Renal pelvis (tissue), 4 donors: Measurements from ENCODE around the gene PPM1J. TPM values are rescaled to one million over a fixed set of nuclear protein-coding genes. Genes with fewer than 3 reads are reported as not detected.
"Not testable (repeated sequence)": the region's sequence is repeated elsewhere in the genome, so short reads cannot be mapped to it uniquely, and the experiment has no call there.

Source experiments
- DNase-seq: peaks from one replicate; pipeline ENCODE4 v3.0.0-alpha.2; 2013
- polyA plus RNA-seq, 3 donors: library from polyadenylated mRNA; unstranded; fragments of 120-200 nt; gene quantifications; one replicate each; pipeline ENCODE4 v1.2.1, GENCODE V29; 2013; ENCODE audit not compliant: insufficient read length in 3 of 3

The PPM1J gene
- polyA plus RNA-seq, 3 donors = 1.3 to 2.0 (median 1.5) TPM

DNA sequence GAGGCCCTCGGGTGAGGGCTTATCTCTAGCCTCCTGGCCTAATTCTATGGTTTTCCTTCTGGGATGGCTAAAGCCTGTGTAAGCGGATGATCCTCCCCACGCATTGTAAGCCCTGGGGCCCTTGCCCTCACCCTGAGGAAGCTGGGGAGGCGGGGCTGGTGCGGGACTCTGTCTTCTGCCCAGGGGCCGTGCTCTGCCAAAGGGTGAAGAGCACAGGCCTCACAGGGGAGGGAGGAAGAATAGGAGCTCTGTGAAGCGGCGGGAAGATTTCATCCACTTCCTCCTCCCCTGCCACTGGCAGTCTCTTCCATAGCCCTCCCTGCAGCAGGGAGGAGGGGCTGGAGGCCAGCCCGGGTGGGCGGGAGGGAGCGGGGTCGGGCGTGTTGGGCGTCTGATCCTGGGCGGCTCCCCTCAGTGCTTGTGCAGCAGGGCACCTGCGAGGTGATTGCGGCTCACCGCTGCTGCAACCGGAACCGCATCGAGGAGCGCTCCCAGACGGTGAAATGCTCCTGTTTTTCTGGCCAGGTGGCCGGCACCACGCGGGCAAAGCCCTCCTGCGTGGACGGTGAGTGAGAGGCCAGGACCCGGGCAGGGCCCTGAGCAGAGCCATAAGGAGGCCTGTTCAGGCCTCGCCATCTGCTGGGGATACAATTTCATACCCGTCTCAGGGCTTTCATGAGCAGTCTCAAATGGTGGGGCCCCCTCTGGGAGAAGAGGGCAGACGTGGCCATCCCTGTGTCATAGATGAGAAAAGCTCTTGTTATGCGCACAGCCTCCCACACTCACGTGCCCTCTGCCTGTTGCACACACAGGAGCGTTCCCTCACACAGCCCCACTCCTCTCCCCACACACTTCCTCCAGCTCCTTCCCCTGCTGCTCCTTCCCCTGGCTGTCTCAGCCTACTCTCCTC is 7.7 kb upstream of the PPM1J start:
- DNase-seq = no peak

DNA sequence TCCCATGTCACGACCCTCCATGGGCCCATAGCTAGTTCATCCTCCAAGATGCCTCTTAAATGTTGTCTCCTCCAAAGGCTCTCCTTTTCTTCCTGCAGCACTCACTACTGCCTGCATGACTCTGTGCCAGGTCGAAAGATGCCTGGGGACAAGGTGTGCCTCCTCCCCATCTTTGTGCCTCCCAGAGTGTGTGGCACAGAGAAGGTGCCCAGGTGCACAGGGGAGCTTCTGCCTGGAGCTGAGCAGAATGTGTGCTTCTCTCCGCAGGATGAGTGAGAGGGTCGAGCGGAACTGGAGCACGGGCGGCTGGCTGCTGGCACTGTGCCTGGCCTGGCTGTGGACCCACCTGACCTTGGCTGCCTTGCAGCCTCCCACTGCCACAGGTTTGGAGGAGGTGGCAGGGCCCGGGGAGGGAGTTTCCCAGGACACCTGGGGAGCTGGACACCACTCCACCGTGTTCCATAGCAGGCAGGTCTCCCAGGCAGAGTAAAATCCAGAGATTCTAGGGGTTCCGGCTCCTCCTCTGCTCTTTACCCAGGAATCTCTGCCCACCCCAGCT is 6.9 kb upstream of the PPM1J start:
- DNase-seq = no peak

DNA sequence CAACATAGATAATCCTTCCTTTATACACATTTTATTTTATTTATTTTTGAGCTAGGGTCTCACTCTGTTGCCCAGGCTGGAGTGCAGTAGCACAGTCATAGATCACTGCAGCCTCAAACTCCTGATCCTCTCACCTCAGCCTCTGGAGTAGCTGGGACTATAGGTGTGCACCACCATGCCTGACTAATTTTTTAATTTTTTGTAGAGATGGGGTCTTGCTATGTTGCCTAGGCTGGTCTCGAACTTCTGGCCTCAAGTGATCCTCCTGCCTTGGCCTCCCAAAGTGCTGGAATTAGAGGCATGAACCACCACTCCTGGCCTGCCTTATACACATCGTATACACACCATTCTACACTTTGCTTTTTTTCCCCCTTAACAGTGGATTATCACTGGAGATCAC is 6.2 kb upstream of the PPM1J start:
- not testable (repeated sequence) for DNase-seq

DNA sequence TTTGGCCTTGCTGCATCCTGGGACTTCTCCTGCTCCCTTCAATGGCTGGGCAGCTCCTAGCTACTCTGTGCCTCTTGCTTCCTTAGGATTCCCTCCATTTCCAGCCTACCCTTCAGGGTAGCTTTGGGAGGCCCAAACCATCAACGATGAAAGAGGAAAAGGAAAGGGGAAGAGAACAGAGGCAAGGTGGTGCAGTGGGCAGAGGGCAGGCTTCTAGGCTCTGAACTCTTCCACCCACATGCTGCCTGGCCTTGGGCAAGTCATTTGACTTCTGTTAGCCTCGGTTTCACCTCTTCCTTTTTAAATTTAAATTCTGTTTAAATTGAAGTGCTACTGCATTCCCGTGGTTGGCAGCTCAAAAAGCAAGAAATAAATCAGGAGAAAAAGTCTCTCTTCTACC is 5.7 kb upstream of the PPM1J start:
- DNase-seq = no peak

DNA sequence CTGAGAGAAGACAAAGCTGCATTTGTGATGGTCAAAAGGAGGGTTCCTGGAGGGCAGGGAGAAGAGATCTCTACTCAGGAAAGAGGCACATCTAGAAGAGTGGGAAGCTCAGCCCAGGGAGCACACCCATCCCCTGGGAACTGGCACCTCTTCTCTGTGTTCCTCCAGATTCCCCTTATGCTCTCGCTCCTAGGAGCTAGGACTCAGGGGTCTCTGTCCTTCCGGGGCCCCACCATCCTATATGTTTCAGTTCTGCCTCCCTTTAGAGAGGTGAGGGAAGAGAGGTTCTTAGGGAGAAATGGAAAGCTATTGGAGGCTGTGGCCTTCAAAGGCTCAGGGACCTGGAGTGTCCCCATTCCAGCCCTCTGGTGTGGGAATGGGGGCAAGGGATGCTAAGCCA is 4.6 kb upstream of the PPM1J start:
- no peak for DNase-seq

DNA sequence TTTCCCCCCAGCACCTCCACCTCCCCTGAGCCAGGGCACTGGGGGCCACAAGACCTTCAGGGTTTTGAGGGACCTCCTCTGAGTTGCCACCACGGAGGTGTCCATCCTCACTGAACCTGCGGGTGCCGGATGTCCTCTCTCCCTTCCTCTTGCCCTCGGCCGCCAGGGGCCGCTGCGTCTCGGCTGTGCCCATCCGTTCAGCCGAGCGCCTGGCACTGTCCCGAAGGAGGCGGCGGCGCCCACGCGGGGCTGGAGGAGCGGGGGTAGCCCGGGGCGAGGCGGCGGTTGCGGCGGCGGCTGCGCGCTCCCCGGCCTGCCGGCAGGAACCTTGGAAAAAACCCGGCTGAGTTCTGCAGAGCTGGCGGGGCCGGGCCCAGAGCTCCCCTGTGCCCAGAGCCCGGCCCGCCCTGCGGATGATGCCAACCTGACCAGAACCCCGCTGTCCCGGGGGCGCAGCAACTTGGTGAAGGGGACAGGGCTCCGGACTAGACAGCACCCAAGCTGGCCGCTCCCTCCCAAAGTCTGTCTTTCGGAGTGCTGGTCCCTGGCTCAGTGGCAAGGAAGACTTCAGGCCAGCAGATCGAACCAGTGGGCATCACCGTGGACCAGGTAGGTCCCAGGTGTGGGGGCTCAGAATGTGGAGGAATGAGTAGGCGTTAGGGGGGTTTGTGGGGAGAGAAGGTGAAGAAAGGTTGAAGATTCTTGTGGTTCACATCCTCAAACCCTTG is 3.7 kb upstream of the PPM1J start:
- DNase-seq = peak; percentile 65

DNA sequence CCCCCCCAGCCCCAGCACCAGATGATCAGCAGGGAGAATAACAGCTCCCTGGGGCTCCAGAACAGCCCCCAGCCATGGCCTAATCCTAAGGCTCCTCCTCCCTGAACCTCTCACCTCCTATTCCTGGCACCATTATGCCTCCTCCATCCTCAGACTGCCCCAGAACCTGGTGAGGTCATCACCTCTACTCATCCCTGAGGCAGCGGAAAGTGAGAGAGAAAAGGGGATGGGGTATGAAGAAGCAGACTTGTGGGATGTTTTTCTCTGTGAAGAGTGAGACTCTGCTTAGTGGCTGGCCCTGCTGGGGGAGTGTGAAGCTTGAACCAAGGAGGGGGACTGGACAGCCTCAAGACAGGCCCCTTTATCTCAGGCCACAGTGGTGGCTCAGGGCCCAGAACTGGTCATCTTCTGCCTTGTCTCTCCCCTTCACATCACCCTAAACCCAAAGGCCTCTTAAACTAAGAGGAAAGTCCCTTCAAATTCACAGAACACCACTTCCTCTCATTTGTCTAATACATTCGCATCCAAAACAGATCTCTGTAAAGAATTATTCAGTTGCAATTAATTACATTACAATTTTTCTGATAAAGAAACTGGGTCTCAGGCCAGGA is 2.2 kb upstream of the PPM1J start:
- no peak for DNase-seq

DNA sequence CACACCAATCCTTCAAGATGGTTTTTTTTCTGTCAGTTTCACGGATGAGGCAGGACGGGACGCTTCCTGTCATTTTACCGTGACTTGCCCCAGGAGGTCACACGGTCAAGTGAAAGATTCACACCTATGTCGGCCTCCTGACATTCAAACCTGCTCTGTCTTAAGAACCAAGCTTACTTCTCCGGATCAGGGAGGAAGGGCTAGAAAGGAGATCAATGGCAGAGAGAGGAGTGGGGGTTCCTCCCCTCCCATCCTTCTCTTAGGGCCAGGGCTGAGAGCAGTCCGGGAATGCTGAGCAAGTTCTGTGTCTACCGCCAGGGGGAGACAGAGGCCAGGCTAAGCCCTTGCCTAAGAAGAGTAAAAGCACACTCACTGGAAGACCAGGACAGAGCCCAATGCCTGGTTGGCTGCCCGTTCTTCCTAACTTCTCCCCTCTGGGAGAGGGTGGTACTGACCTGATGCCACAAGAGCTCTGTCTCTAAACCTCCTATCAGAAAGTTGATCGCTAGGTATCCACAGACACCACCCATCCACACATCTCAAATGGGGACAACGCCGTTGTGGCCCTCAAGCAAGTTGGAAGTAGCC is 1.1 kb upstream of the PPM1J start:
- peak; percentile 90 for DNase-seq

DNA sequence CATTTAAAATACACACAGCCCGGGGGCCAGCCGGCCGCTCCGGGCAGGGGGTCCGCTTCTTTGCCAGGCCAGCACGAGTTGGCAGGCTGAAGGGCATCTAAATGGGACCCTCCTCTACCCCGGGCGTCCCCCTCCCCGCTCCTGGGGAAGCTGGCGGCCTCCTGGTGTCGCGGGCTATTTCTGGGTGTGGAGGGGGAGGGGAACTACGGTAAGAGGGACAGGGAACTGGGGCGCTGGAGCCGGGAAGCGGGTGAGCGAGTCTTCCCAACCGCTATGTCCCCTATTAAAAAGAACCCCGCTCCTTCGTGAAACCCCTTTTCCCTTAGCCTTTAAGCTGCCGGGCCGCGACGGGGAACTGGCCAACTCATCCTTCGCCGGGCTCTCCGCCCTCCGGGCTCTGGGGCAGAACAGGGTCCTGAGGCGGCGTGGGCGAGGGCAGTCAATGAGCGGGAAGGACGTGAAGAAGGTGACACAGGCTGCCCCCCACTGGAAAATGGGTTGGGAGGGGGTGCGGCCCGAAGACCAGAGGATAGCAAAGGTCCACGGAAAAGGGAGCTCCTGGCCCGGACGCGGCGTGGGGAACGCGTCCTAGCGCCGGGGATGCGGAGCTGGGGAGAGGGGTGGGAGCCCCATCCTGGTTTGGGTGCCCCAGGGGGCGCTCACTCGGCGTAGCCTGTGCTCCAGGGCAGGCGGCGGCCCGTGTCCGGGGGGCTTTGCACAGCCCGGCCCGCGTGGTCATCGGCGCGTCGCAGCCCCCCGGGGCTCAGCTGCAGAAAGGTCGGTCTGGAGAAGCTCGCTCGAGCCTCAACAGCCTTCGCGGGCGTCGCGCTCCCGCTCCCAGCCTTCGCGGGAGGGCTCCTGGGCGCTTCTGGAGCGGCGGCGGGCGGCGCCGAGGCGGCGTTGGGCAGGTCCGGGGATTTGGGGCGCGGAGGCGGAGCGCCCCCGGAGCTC is 544 bp downstream of the PPM1J start:
- DNase-seq = no peak

DNA sequence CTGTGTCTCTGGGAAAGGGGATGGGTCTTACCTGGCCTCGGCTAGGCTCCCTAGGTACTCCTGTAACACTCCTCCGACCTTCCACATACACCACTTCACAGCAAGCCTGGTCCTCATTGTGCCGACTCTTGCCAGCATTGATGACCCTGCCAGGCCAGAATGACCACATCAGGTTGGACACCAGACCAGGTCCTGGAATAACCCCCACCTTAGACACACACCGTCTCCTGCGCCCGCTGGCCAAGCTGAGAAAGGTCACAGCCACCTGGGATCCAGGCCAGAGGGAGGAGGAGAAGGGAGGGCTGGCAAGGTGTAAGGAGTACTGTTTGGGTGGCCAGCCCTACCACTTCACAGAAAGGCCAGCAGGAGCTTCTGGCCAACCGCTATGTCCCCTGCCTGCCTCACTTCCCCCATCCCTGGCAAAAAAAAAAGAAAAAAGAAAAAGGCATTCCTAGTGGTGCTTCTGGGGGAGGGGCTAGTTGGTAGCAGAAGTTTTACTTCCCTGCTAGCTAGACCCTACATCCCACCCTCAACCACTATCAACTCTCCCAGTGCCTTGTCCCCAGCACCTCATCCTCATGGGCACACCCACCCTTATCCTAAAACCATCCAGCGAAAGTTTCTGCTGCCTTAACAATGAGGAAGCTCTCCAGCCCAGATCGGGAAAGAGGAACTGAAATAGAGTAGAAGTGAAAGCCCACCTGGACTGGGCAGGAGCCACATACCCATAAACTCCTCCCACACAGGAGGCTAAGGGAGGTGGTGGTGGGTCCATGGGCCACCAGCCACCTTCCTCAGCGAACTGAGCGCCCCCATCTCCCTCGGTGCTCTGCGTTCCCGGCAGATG is 1.4 kb downstream of the PPM1J start:
- DNase-seq = no peak

DNA sequence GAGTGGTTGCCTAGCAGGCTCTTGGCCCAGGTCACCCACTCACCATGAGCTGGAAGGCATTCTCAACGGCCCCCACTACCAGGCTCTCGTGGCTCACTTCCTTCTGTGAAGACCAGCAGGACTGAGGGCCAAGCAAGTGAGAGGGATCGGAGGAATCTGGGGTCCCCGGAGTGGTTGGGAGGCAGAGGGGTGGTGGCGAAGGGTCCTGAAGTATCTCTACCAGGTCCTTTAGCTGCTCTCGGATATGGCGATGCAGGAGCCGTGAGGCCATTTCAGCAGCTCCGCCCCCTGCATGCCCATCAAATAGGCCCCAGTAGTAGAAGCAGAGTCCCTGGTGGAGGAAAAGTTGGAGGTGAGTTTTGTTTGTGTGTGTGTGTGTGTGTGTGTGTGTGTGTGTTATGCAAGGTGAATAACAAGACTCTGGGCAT is 2.4 kb downstream of the PPM1J start:
- DNase-seq = no peak

DNA sequence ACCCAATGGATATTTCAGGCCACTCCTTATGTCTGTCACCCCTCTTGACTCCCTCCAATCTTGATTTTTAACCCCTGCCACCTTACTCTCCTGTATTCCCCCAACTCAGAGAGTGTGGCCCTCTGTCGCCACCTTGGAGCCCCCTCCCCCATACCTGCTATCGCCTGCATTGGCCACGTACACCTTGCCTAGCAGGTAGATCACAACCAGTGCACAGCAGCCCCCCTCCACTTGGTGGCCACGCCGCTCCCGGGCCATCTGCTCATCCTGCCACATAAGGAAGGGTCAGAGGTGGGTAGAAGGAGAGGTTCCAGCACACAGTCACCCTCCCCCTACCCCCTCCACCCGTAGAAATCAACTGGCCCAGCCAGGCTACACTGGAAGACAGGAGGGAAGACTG is 2.9 kb downstream of the PPM1J start:
- DNase-seq = no peak

DNA sequence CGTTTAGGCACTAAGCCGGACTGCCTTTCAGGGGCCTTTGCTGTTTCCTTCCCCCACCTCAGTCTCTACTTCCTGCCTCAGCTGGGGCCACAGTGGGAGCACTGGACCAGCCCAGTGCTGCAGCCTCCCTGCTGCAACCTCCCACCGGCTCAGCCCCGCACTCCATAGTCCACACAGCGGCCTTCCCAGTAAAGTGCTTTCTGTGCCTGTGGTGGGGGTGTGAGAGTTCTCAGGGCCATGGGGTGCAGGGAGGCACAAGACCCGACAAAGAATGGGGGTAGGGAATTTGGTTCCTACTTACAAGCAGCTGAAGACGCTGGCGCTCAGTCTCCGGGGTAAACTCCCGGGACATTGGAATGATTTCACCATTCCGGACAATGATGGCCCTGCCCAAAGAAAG is 3.5 kb downstream of the PPM1J start:
- DNase-seq = no peak

DNA sequence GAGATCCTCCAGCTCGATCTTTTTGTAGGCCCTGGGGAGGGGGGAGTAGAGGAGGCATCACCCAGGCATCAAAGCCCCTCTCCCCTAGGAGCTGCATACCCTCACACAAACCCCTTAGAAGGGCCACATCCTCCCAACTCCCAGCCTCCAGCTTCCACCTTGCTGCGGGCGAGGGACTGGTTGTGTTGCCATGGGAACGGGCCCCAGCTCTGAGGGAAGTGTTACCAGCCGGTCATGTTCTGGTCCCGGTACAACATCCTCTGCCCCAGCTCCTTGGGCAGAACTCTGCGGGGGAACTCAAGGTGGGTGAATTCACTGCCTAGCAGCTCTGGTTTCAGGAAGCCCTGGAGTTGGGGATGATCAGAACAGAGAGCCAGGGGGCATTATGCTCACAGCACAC is 4.1 kb downstream of the PPM1J start:
- no peak for DNase-seq

DNA sequence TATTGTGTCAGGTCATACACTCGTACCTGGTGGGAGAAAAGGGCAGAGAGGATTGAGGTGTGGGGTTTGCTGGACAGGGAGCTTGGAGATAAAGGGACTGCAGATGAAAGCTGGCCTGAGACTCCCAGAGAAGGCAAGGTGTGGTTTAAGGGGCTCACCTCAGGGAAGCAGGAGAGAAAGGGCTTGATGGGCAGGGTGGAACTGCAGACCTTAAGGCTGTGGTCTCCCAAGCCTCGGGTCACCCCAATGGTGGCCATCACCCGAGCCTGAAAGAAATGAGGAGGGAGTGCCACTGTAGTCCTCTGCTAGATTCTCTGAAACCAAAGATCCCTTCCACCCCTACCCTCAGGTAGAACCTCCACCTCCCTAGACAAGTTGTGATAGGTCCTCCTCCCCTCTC is 4.5 kb downstream of the PPM1J start:
- no peak for DNase-seq

DNA sequence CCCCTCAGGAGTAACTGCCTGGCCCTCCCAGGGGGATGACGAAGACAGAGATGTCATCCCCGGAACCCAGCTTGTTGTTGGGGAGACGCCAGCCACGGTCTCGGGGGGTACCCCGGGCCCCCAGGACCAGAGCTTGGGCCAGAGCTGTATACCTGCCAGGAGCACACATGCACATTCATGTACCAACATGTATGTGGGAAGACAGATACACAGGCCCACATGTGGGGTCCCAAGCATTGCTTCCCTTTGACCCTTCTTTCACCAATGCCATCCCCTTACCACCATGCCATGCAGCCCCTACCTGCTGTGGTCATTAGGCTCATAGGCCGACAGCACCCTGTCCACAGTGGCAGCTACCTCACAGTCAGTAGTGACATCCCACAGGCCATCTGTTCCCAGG is 5.0 kb downstream of the PPM1J start:
- DNase-seq = no peak

DNA sequence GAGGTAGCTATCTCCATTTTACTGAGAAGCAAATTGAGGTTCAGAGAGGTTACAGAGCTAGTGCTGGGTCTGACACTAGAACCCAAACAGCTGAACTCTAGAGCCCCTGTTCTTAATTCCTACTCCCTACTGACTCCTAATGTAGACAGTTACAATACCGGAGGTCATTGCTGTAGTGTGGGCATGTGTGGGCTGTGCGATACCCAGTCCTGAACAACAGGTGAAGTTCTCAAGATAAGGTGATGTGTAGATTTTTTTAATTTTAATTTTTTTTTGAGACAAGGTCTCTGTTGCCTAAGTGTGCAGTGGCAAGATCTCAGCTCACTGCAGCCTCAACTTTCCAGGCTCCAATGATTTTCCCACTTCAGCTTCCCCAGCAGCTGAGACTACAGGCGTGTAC is 6.6 kb downstream of the PPM1J start:
- DNase-seq = no peak

DNA sequence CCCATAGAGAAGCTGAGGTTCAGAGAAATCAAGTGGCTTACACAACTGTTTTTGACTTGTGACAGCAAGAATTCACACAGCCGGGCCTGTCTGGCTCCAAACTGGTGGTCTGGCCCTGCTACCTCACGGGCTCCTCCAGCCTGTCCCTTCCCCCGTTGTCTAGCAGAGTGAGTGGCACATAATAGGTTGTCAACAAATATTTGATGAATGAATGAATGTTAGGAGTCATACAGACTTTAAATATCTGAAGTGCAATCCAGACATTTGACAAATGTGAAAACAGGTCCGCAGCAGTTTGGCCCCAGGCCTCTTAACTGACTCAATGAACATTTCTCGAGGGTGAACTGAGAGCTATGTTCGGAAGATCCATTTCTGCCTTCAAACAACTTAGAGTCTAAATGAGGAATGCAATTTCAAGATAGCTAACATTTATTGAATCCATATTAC is 7.1 kb downstream of the PPM1J start:
- no peak for DNase-seq

DNA sequence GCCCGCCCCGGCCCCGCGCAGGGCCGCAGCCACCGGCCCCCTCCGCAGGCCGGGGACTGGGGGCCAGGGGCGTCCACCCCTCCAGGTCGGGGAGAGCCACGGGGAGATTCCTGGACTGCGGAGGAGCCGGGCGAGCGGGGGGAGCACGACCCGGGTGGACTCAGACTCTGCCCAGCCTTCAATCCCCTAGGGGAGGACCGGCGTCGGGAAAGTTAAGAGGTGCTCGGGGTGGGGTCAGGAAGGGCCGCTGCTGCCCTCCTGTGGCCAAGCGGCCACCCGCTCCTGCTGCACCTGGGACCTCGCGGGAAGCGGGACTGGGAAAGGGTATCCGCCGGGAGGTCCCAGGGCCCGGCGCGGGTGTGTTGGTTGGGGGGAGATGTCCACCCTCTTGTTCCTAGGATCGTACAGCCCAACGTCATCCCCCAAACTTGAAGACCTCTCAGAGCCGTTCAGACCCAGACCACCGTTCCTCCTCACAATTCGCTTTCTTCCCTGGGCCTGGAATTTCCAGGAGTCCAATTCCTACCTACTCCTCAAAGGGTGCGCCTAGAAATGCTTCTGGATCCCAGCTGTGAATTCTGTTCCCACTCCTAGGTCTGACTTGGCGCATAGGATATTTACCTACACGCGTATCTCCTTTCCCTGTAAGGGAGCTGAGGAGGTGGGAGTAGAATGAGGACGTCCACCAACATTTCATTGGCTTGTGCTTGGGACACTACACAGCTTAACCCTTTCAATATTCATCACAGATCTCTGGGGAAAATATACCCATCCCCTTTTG is 7.7 kb downstream of the PPM1J start:
- DNase-seq = peak; percentile 90
